Measurements from ENCODE around the gene BCKDHA. TPM values are rescaled to one million over a fixed set of nuclear protein-coding genes. Genes with fewer than 3 reads are reported as not detected.
"Not testable (repeated sequence)": the region's sequence is repeated elsewhere in the genome, so short reads cannot be mapped to it uniquely, and the experiment has no call there.

The BCKDHA gene
- polyA plus RNA-seq, 1 of the 3 experiments (the other 2 are of a cell fraction), result 30.9 TPM

DNA sequence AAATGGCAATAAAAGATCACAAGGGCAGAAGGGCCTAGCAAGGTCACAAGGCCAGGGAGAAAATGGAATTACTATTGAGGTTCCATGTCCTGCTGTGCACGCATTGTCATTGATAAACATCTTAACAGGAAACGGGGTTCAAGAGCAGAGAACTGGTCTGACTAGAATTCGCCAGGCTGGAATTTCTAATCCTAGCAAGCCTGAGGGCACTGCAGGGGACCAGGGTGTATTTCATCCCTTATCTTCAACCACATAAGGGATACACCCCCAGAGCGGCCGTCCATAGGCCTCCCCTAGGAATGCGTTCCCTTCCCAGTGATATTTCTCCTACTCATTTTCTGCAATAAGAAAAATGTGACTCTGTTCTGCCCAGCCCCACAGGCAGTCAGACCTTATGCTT lies 64.9 kb downstream of the BCKDHA start (continued):
- TF ChIP-seq NFIC (IDR thresholded peaks at IDR 0.05; ENCODE audit: borderline replicate concordance), result no peak
- TF ChIP-seq, protein P1, sequence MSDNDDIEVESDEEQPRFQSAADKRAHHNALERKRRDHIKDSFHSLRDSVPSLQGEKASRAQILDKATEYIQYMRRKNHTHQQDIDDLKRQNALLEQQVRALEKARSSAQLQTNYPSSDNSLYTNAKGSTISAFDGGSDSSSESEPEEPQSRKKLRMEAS (IDR thresholded peaks at IDR 0.05; ENCODE audit: low read depth), result no peak
- no peak for TF ChIP-seq RCOR1 (IDR thresholded peaks at IDR 0.05; ENCODE audit: low read length)
- TF ChIP-seq NRF1 (IDR thresholded peaks at IDR 0.05; ENCODE audit: low read depth, low read length), result no peak
- TF ChIP-seq YY1 (IDR thresholded peaks at IDR 0.05; ENCODE audit: low read depth), result no peak
- TF ChIP-seq, protein P2, sequence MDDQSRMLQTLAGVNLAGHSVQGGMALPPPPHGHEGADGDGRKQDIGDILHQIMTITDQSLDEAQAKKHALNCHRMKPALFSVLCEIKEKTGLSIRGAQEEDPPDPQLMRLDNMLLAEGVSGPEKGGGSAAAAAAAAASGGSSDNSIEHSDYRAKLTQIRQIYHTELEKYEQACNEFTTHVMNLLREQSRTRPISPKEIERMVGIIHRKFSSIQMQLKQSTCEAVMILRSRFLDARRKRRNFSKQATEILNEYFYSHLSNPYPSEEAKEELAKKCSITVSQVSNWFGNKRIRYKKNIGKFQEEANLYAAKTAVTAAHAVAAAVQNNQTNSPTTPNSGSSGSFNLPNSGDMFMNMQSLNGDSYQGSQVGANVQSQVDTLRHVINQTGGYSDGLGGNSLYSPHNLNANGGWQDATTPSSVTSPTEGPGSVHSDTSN (IDR thresholded peaks at IDR 0.05), result no peak

DNA sequence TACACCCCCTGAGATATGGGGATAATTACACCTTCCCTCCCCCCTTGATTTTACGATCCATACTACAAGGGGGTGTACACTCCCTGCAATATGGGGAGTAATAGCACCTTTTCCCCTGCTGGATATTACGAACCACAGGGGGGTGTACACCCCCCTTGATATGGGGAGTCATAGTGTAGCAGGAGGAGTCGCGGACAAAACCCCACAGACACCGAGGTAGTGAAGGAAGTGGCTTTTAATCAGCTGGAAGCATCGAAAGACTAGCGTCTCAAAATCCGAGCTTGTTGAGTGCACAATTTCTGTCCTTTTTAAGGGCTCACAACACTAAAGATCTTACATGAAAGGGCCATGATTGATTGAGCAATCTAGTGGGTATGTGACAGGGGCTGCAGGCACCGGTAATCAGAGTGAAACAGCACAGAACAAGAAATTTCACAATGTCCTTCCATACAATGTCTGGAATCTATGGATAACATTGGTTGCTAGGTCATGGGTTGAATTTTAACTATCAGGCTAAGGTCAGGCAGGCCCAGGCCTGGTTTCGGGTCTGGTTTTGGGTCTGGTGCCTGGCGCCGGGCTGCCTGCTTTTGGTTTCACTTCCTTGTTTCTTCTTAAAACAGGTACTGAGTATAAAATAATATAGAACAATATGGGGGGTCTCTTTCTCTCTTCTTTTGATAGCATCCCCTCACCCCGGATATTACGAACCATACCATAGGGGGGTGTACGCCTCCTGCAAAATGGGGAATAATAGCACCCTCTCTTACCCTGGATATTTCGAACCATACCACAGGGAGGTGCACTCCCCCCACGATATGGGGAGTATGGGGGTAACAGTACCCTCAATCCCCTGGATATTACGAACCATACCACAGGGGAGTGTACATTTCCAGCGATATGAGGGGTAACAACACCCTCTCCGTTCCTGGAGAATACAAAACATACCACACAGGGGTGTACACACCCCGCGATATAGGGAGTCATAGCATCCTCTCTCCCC lies 65.9 kb downstream of the BCKDHA start:
- Histone ChIP-seq H3K4me2 (0 out of 2 replicates have a peak overlapping the region, but pooled peaks have one; percentile 0), H3K4me3 (ENCODE audit: low read depth in 2 of 2, low read length in 1 of 2) (peak overlapping the region in 1 of 2 experiments; percentile 26; a peak in 2 of 4 replicates), H3K27me3 (ENCODE audit: insufficient read depth) (peaks cover 84% of the 10 kb centered on the region)
- CTCF ChIA-PET; DNase-seq; H3K9ac ChIP-seq; H3K4me1 ChIP-seq (ENCODE audit: control insufficient read depth in 1 of 2, insufficient read depth in 2 of 2, low read depth in 1 of 2, low read length in 1 of 2); H3F3A ChIP-seq (replicated peaks; ENCODE audit: insufficient read depth); H2AFZ ChIP-seq (ENCODE audit: low read depth); H3K79me2 ChIP-seq (ENCODE audit: insufficient read depth); H4K20me1 ChIP-seq (ENCODE audit: insufficient read depth); POLR2A ChIA-PET; H3K9me3 ChIP-seq; H3K36me3 ChIP-seq (replicated peaks in 1 of 2; ENCODE audit: control insufficient read depth in 1 of 2, insufficient read depth in 2 of 2, low read length in 1 of 2); H3K9me2 ChIP-seq; H3K27ac ChIP-seq (ENCODE audit: low read depth in 2 of 2, low read length in 1 of 2): not testable (repeated sequence)
- 15% methylated on average over 21 of the region's 22 CpGs for WGBS (ENCODE audit: low lambda C conversion rate)
- TF ChIP-seq, protein P3, sequence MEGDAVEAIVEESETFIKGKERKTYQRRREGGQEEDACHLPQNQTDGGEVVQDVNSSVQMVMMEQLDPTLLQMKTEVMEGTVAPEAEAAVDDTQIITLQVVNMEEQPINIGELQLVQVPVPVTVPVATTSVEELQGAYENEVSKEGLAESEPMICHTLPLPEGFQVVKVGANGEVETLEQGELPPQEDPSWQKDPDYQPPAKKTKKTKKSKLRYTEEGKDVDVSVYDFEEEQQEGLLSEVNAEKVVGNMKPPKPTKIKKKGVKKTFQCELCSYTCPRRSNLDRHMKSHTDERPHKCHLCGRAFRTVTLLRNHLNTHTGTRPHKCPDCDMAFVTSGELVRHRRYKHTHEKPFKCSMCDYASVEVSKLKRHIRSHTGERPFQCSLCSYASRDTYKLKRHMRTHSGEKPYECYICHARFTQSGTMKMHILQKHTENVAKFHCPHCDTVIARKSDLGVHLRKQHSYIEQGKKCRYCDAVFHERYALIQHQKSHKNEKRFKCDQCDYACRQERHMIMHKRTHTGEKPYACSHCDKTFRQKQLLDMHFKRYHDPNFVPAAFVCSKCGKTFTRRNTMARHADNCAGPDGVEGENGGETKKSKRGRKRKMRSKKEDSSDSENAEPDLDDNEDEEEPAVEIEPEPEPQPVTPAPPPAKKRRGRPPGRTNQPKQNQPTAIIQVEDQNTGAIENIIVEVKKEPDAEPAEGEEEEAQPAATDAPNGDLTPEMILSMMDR (IDR thresholded peaks at IDR 0.05), result 0 out of 2 replicates have a peak, but pooled peaks have one; percentile 7

Small RNA genes lying within 50 kb of the gene (small RNA-seq; reads per million reads assigned to genes)
- gene RF00017, result 0 reads per million in 7 experiments

Other genes starting within 250 kb of the BCKDHA start
- 0.50 and 0.67 TPM in 2 replicates for gene CYP2S1, start 204.6 kb upstream of the BCKDHA start, polyA plus RNA-seq (2012; rRNA removed)
- gene AXL, start 178.6 kb upstream of the BCKDHA start, polyA plus RNA-seq (2012; rRNA removed), result 78.8 and 82.6 TPM in 2 replicates
- 34.2 and 41.5 TPM in 2 replicates for gene HNRNPUL1, start 133.4 kb upstream of the BCKDHA start, polyA plus RNA-seq (2012; rRNA removed)
- 8.7 and 9.6 TPM in 2 replicates for gene CCDC97, start 87.6 kb upstream of the BCKDHA start, polyA plus RNA-seq (2012; rRNA removed)
- 13.5 and 25.5 TPM in 2 replicates for gene TGFB1, start 43.9 kb upstream of the BCKDHA start, polyA plus RNA-seq (2012; rRNA removed)
- 9.0 and 13.3 TPM in 2 replicates for gene B9D2, start 33.7 kb upstream of the BCKDHA start, polyA plus RNA-seq (2012; rRNA removed)
- gene TMEM91, start 21.3 kb upstream of the BCKDHA start, polyA plus RNA-seq (2012; rRNA removed), result 5.1 and 5.7 TPM in 2 replicates
- 71.3 and 74.1 TPM in 2 replicates for gene EXOSC5, start 459 bp upstream of the BCKDHA start, polyA plus RNA-seq (2012; rRNA removed)
- not detected in 2 replicates for gene B3GNT8, start 29.6 kb downstream of the BCKDHA start, polyA plus RNA-seq (2012; rRNA removed)
- gene DMAC2, start 42.1 kb downstream of the BCKDHA start, polyA plus RNA-seq (2012; rRNA removed), result 70.2 and 71.4 TPM in 2 replicates
- not detected in 2 replicates for gene ERICH4, start 45.3 kb downstream of the BCKDHA start, polyA plus RNA-seq (2012; rRNA removed)
- gene CEACAM21, start 178.3 kb downstream of the BCKDHA start, polyA plus RNA-seq (2012; rRNA removed), result not detected in 2 replicates
- gene CEACAM4, start 229.3 kb downstream of the BCKDHA start, polyA plus RNA-seq (2012; rRNA removed), result not detected in 2 replicates